ENCODE measurements around the gene ZNF43. TPM values are rescaled to one million over a fixed set of nuclear protein-coding genes. Genes with fewer than 3 reads are reported as not detected.
"Not testable (repeated sequence)": the region's sequence is repeated elsewhere in the genome, so short reads cannot be mapped to it uniquely, and the experiment has no call there.

Gene ZNF43
- total RNA-seq, 1 experiment from 2014 or later = 0.34 TPM

DNA sequence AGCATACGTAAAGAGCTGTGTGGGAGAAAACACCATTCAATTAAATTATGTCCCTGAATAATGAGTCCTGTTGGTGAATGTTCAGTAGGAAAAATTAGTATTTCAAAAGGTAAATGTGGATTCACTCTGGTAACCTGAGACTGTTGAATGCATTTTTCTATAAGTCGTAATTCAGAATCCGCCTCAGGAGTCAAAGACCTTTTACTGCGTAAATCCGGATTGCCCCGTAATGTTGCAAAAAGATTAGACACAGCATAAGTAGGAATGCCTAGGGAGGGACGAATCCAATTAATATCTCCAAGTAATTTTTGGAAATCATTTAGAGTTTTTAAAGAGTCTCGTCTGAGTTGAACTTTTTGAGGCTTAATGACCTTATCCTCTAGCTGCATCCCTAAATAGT lies 48.8 kb upstream of the ZNF43 start:
- H3K9me2 ChIP-seq (ENCODE audit: insufficient read depth); DNase-seq (ENCODE audit: low read depth, low spot score); H3K9ac ChIP-seq (ENCODE audit: low read length); BruUV-seq (replicated peaks); POLR2A ChIA-PET; ATAC-seq; H3K4me3 ChIP-seq (replicated peaks in 1 of 2; ENCODE audit: low read depth in 1 of 2, low read length in 2 of 2); CTCF ChIA-PET; H3K27me3 ChIP-seq (ENCODE audit: insufficient read depth, low read length); RAD21 ChIA-PET (ENCODE audit: low non-redundant PET in 1 of 2, low total read pairs in 2 of 2, uncharacterized antibody in 2 of 2, unreplicated experiment in 2 of 2); H3K27ac ChIP-seq (ENCODE audit: low read depth, low read length); H3K79me2 ChIP-seq (ENCODE audit: insufficient read depth, low read length); H4K20me1 ChIP-seq (ENCODE audit: insufficient read depth); H3K4me2 ChIP-seq (ENCODE audit: low read length); H3K36me3 ChIP-seq (ENCODE audit: control insufficient read depth in 1 of 2, insufficient read depth in 2 of 2, low read length in 2 of 2); H3K4me1 ChIP-seq (ENCODE audit: control insufficient read depth in 1 of 2, insufficient read depth in 2 of 2, low read length in 2 of 2); H2AFZ ChIP-seq (ENCODE audit: low read depth, low read length, poor library complexity, severe bottlenecking): not testable (repeated sequence)
- intact Hi-C loops (cut with micrococcal nuclease) = loop anchor here (10.0 kb wide), 1 partner anchor 680 kb away; no protein-coding TSS in a partner anchor
- peaks cover 0 to 14% of the 10 kb centered on the region in 2 experiments; a peak in 2 of 4 replicates for H3K9me3 ChIP-seq (ENCODE audit: control insufficient read depth in 1 of 2, insufficient read depth in 1 of 2, low read depth in 1 of 2, low read length in 2 of 2)

DNA sequence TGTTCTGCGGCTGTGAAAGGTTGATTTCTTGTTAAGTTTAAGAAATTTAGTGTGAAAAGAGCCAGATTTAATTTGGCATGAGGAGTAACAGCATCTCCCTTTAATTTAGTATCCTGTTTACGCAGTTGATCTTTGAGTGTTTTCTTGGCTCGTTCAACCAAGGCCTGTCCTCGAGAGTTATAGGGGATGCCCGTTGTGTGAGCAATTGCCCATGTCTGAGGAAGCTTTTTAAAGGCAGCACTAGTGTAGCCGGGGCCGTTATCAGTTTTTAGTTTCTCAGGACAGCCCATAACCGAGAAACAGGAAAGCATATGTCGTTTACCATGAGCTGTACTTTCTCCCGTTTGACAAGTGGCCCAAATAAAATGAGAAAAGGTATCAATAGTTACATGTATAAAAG lies 47.5 kb upstream of the ZNF43 start:
- intact Hi-C loops (cut with micrococcal nuclease) = loop anchor here (10.0 kb wide), 1 partner anchor 679 kb away; no protein-coding TSS in a partner anchor
- POLR2A ChIA-PET = no interaction called here
- Histone ChIP-seq H3K4me2 (ENCODE audit: low read length) (no peak overlapping the region), H3K27me3 (ENCODE audit: insufficient read depth, low read length) (no peaks in the 10 kb centered on the region), H3K4me3 (replicated peaks in 1 of 2; ENCODE audit: low read depth in 1 of 2, low read length in 2 of 2) (no peak overlapping the region), H3K9me3 (ENCODE audit: control insufficient read depth in 1 of 2, insufficient read depth in 1 of 2, low read depth in 1 of 2, low read length in 2 of 2) (peaks cover 0 to 26% of the 10 kb centered on the region in 2 experiments; a peak in 2 of 4 replicates), H4K20me1 (ENCODE audit: insufficient read depth) (no peaks in the 10 kb centered on the region), H3K27ac (ENCODE audit: low read depth, low read length) (no peak overlapping the region), H3K79me2 (ENCODE audit: insufficient read depth, low read length) (no peaks in the 10 kb centered on the region), H3K9me2 (ENCODE audit: insufficient read depth) (no peaks in the 10 kb centered on the region), H2AFZ (ENCODE audit: low read depth, low read length, poor library complexity, severe bottlenecking) (no peak overlapping the region), H3K9ac (ENCODE audit: low read length) (no peak overlapping the region), H3K4me1 (ENCODE audit: control insufficient read depth in 1 of 2, insufficient read depth in 2 of 2, low read length in 2 of 2) (no peaks in the 10 kb centered on the region), H3K36me3 (ENCODE audit: control insufficient read depth in 1 of 2, insufficient read depth in 2 of 2, low read length in 2 of 2) (no peaks in the 10 kb centered on the region)
- no TSS peak for BruUV-seq (replicated peaks)
- CTCF ChIA-PET = no interaction called here
- RAD21 ChIA-PET (ENCODE audit: low non-redundant PET in 1 of 2, low total read pairs in 2 of 2, uncharacterized antibody in 2 of 2, unreplicated experiment in 2 of 2) = no interaction called here
- TF ChIP-seq, protein P1, sequence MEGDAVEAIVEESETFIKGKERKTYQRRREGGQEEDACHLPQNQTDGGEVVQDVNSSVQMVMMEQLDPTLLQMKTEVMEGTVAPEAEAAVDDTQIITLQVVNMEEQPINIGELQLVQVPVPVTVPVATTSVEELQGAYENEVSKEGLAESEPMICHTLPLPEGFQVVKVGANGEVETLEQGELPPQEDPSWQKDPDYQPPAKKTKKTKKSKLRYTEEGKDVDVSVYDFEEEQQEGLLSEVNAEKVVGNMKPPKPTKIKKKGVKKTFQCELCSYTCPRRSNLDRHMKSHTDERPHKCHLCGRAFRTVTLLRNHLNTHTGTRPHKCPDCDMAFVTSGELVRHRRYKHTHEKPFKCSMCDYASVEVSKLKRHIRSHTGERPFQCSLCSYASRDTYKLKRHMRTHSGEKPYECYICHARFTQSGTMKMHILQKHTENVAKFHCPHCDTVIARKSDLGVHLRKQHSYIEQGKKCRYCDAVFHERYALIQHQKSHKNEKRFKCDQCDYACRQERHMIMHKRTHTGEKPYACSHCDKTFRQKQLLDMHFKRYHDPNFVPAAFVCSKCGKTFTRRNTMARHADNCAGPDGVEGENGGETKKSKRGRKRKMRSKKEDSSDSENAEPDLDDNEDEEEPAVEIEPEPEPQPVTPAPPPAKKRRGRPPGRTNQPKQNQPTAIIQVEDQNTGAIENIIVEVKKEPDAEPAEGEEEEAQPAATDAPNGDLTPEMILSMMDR (IDR thresholded peaks at IDR 0.05 in 2 of 3, conservative IDR thresholded peaks at IDR 0.05 in 1 of 3; ENCODE audit: borderline replicate concordance in 1 of 3, insufficient read depth in 1 of 3, low read depth in 2 of 3, low read length in 2 of 3) = no peak
- TF ChIP-seq, protein P2, sequence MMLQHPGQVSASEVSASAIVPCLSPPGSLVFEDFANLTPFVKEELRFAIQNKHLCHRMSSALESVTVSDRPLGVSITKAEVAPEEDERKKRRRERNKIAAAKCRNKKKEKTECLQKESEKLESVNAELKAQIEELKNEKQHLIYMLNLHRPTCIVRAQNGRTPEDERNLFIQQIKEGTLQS (IDR thresholded peaks at IDR 0.05) = no peak
- TF ChIP-seq EZH2phosphoT487 (IDR thresholded peaks at IDR 0.05; ENCODE audit: borderline replicate concordance) (no peak), ZFX (IDR thresholded peaks at IDR 0.05) (no peak), ELF1 (IDR thresholded peaks at IDR 0.05; ENCODE audit: borderline replicate concordance, low read depth) (no peak), SIN3A (IDR thresholded peaks at IDR 0.05; ENCODE audit: low read depth) (no peak), CBX3 (IDR thresholded peaks at IDR 0.05; ENCODE audit: low read depth) (no peak), TCF7L2 (IDR thresholded peaks at IDR 0.05; ENCODE audit: borderline replicate concordance, extremely low read depth, insufficient read depth, insufficient read length) (no peak), SRF (IDR thresholded peaks at IDR 0.05; ENCODE audit: low read depth) (no peak)
- TF ChIP-seq, protein P3, sequence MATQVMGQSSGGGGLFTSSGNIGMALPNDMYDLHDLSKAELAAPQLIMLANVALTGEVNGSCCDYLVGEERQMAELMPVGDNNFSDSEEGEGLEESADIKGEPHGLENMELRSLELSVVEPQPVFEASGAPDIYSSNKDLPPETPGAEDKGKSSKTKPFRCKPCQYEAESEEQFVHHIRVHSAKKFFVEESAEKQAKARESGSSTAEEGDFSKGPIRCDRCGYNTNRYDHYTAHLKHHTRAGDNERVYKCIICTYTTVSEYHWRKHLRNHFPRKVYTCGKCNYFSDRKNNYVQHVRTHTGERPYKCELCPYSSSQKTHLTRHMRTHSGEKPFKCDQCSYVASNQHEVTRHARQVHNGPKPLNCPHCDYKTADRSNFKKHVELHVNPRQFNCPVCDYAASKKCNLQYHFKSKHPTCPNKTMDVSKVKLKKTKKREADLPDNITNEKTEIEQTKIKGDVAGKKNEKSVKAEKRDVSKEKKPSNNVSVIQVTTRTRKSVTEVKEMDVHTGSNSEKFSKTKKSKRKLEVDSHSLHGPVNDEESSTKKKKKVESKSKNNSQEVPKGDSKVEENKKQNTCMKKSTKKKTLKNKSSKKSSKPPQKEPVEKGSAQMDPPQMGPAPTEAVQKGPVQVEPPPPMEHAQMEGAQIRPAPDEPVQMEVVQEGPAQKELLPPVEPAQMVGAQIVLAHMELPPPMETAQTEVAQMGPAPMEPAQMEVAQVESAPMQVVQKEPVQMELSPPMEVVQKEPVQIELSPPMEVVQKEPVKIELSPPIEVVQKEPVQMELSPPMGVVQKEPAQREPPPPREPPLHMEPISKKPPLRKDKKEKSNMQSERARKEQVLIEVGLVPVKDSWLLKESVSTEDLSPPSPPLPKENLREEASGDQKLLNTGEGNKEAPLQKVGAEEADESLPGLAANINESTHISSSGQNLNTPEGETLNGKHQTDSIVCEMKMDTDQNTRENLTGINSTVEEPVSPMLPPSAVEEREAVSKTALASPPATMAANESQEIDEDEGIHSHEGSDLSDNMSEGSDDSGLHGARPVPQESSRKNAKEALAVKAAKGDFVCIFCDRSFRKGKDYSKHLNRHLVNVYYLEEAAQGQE (IDR thresholded peaks at IDR 0.05; ENCODE audit: low read depth) = no peak
- ATAC-seq (no peak), DNase-seq (ENCODE audit: low read depth, low spot score) (no peak)

All from HCT116 (cell line).